GM21737 (cell line): ENCODE results near the gene ST6GALNAC3.
A peak's percentile ranks its signal among the peaks of the same experiment; 100 is the strongest.

Experiments used
- ATAC-seq: cut with Tn5 transposase; IDR thresholded peaks from one replicate; pipeline ENCODE4 v1.9.1; 2021; ENCODE audit warnings: mild to moderate bottlenecking, moderate library complexity; ENCODE audit not compliant: unreplicated experiment

ST6GALNAC3 gene

DNA sequence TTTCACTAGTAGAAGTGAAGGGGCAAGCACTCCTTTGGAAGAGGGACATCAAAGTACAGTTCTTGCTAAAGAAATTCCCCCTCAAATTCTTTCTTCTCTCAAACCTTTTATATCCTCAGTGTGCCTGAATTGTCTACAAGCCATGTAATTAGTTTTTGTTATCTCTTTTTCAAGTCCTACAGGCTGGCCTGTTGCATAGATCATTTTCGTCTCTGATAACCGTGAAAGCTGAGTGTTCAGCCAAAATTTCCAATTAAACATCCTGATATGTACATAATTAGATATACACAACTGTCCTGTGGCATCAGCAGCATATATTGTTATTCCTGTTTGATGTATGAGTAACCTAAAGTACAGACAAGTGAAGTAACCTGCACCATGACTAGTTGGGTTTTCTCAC lies 417.2 kb downstream of the ST6GALNAC3 start:
- no peak for ATAC-seq

DNA sequence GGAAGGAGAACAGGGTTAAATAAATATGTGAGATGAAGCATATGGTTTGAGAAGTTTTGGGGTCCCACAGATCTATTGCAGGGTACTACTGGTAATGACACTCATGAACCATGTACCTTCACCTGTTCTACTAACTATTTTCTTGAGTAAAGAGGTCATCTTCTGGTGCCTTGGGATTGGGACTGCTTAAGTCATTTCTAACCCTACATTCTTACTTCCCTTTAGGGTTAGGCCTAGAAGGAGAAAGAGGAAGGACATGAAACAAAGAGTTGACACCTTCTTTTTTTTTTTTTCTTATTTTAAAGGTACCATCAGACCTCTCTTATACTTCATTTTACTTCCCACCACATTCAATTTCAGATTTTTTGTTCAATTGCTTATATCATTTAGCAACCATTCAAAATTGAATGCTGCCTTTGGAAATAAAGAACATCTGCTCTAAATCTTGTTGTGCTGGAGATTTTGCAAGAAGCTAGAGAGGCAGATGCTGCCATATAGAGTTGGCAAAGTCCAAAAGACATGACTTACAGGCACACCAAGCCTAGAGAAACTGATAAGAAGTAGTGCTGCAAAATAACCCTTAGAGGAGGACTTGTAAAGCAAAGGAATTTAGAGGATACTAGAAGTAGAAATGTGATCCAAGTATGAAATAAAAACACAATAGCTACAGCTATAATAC lies 418.3 kb downstream of the ST6GALNAC3 start:
- ATAC-seq: no peak

- peak; percentile 86 for ATAC-seq
These were observed 420.3 kb downstream of the ST6GALNAC3 start for GRCh38 chr1:76494807-76495206.

DNA sequence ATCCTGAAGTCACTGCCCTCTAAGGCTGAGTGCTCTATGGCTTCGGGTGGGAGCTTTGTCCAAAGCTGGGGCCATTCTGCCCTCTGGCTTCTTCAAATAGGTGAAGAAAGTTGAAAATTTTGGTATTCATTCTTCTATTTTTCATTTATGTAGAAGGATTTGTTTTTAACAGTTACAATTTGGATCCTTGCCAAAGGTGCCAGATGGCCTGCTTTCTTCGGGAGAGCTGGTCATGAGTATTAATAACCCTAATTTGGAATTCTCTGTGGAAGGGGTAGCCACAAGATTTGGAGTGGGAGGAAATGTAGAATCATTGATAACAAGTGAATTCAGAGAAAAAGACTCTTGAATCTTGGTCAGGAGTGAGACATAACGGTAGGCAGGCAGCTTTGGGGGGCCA lies 422.3 kb downstream of the ST6GALNAC3 start:
- ATAC-seq: no peak

GRCh38 chr1:76500116-76500515 lies 425.6 kb downstream of the ST6GALNAC3 start:
- no peak for ATAC-seq

DNA sequence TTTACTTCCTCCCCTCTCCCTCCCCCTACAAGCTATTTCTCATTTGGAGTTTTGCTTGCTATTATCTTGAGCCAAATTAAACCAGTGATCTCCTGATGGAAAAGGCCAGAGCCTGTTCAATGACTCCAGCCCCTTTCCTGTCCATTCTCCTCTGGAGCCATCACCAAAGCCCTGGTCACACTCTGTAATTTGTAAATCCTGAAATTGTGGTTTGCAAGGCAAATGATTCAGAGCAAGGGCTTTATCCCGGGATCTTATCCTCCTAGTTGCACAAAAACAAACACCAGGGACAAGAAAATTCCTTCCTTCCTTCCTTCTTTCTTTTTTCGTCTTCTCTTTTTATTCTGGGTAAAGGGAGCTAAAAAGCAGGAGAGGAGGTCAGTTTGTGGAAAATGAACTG lies 426.6 kb downstream of the ST6GALNAC3 start:
- no peak for ATAC-seq

DNA sequence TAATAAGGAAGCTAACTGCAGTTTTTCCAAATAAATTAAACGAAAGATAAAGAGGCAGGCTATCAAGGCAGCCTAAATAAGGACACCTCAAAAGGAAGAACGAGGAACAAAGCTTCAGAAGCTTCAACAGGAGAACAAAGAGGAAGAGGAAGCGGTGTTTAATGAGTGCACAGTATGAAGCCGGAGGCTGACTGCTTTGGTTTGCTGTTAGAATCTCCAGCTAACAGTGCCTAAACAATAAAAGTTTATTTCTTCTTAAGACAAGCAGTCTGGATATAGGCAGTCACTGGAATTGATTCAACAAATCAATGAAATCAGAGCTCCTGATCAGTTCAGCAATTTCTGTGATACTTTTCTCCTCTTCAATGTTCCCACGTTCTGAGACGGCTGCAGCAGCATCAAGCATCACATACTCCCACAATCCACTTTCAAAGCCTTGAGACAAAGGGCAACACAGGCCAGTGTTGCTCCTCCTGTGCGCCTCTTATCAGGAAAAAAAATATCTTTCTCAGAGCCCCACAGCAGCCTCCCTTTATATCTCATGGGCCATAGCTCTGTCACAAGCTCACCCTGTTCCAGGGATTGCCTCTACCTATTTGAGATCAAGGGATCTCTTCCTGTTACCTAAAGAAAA lies 427.2 kb downstream of the ST6GALNAC3 start:
- ATAC-seq: no peak

- no peak for ATAC-seq
These were observed 428.6 kb downstream of the ST6GALNAC3 start for GRCh38 chr1:76503100-76503499.

- no peak for ATAC-seq
These were observed 429.2 kb downstream of the ST6GALNAC3 start for GRCh38 chr1:76503736-76504135.

DNA sequence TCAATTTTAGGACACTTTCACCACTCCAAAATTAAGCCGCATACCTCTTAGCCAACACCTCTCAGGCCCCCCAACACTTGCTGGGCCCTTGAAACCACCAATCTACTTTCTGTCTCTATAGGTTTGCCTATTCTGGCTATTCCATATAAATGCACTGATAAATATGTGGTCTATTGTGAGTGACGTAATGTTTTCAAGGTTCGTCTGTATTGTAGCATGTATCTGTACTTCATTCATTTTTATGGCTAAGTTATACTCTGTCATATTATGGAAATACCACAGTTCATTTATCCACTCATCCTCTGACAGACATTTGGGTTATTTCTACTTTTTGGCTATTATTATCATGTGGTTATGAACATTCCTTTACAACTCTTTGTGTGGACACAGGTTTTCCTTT lies 432.8 kb downstream of the ST6GALNAC3 start:
- ATAC-seq: no peak

DNA sequence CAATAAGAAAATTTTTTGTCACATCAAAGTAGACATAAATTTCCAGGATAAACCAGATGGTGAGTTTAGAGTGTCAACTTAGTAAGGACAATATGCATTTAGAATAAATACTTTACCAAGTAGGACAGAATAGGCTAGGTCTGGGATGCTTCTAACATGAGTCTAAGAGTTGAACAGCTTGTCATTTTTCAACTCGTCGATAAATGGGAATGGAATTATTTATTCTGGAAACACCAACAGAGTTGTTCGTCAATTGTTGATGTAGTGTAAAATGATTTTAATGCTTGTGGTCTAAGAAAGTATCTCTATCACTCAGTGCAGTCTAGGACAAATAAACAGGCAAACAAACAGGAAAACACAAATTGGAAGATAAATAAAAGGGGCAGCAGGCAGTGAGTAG lies 434.3 kb downstream of the ST6GALNAC3 start:
- ATAC-seq: no peak

GRCh38 chr1:76510672-76511557 lies 436.4 kb downstream of the ST6GALNAC3 start:
- ATAC-seq: no peak

GRCh38 chr1:76511558-76512179 lies 437.1 kb downstream of the ST6GALNAC3 start:
- ATAC-seq: no peak

GRCh38 chr1:76530953-76531352 lies 456.4 kb downstream of the ST6GALNAC3 start:
- no peak for ATAC-seq

DNA sequence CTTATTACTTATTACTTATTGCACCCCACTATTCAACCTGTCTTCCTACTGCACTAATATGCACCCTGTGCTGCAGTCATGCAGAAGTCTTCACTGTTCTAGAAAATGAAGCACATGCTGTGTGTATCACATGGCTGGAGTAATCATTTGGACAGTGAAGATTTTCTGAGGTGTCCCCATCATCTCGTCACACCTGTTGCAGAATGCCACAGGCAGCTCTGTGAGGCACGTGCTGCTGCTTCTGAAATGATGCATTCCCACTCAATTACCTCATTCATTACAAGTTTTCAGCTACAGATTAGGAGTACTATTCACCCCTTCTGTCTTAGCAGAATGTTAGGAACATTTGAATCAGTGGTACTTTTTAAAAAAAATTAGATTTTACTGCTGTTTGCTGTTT lies 467.1 kb downstream of the ST6GALNAC3 start:
- ATAC-seq: no peak

- ATAC-seq: no peak
These were observed 467.8 kb downstream of the ST6GALNAC3 start for GRCh38 chr1:76542359-76542758.

DNA sequence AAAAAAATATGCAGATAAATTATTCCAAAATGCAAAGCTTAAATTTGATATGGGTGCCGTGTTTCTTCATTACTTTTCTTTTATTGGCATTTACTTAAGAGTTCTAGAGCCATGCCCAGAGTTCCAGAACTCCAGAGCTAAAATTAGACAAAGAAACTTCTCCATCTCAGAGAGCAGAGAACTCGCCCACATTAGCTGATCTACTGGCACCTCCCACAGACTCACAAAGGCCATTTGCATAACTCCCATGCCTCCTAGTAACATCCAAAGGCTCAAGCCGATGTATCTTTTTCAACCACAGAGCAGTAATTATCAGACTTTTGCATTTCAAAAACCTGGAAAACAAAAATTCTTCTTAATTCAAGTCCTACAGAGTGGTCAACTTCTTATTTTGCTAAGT lies 468.9 kb downstream of the ST6GALNAC3 start:
- no peak for ATAC-seq

GRCh38 chr1:76546354-76546933 lies 471.9 kb downstream of the ST6GALNAC3 start:
- no peak for ATAC-seq

DNA sequence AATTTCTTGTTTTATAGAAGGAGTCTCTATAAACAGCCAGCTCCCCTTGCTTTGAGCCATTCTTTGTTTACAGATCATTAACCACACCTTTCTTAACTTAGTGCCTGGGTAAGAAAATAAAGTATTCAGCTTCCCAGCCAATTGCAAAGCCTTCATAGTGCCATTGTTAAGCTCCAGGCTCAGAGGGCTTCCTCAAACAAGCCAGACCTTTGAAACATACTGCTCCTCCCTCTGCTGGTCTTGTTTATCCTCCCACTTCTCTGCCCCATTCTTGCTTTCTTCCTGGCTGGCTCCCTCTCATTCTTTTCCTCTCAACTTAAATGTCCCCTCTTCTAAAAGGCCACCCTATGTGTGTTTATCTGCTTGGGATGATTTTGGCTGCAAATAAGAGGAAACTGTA lies 473.4 kb downstream of the ST6GALNAC3 start:
- no peak for ATAC-seq

DNA sequence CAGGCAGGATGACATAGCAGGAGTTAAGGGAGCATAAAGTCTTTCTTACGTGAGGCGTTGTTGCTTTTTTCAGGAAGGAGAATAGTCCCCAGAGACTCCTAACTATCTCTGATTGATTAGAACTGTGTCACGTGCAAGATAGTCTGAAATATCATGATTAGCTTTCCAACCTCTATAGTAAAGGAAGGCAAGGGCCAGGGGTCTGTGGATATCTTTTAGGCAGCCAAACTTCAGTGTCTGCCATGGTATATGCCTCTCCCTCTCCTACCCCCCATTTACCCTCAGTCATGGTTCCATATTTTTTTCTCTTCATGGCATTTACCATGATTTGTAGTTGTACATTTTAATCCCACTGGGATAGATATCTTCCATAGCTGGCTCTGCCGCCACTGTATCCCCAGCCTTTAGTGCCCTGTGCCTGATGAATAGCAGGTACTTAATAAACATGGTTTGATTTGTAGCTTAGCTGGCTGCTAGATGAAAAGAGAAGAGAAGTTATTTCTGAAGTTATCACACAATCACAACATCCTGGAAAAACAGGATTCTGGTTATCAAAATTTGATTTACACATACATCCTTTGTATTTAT lies 474.1 kb downstream of the ST6GALNAC3 start:
- ATAC-seq: no peak

GRCh38 chr1:76554283-76554682 lies 479.7 kb downstream of the ST6GALNAC3 start:
- ATAC-seq: no peak
